H1 (cell line): ENCODE results near the gene SLC2A5.
"Not testable (repeated sequence)": the region's sequence is repeated elsewhere in the genome, so short reads cannot be mapped to it uniquely, and the experiment has no call there.

ENCODE experiments used
- POLR2AphosphoS5 ChIP-seq: IDR thresholded peaks from 2 replicates; pipeline ENCODE4 v1.6.1; 2011; ENCODE audit warnings: low read depth, low read length
- RFX5 ChIP-seq: IDR thresholded peaks from 2 replicates; pipeline ENCODE4 v1.6.1; 2011; ENCODE audit warnings: low read depth, low read length, improper control_type of control experiment, borderline replicate concordance

- TF ChIP-seq RFX5, POLR2AphosphoS5: not testable (repeated sequence)
Measured at GRCh38 chr1:8993962-8994675, 75.3 kb downstream of the SLC2A5 start.
